ENCODE measurements around the gene GCSAM. TPM values are rescaled to one million over a fixed set of nuclear protein-coding genes. Genes with fewer than 3 reads are reported as not detected.

Gene GCSAM
- polyA plus RNA-seq, 1 of the 3 experiments (the other 2 are of a cell fraction), result not detected

- Histone ChIP-seq H3F3A (replicated peaks; ENCODE audit: insufficient read depth) (peaks cover 4% of the 10 kb centered on the region), H3K27me3 (ENCODE audit: insufficient read depth) (no peaks in the 10 kb centered on the region), H3K79me2 (ENCODE audit: insufficient read depth) (no peaks in the 10 kb centered on the region), H3K27ac (ENCODE audit: low read depth in 2 of 2, low read length in 1 of 2) (peak overlapping the region; percentile 67 to 69; a peak in 3 of 4 replicates), H3K4me2 (peak overlapping the region; percentile 73), H3K9me3 (no peaks in the 10 kb centered on the region), H2AFZ (ENCODE audit: low read depth) (peak overlapping the region; percentile 36), H3K4me3 (ENCODE audit: low read depth in 2 of 2, low read length in 1 of 2) (peak overlapping the region; percentile 5 to 7; a peak in 2 of 4 replicates), H3K9ac (peak overlapping the region; percentile 55; the same call in 1 of the 2 replicates), H4K20me1 (ENCODE audit: insufficient read depth) (no peaks in the 10 kb centered on the region), H3K36me3 (replicated peaks in 1 of 2; ENCODE audit: control insufficient read depth in 1 of 2, insufficient read depth in 2 of 2, low read length in 1 of 2) (no peaks in the 10 kb centered on the region), H3K9me2 (no peaks in the 10 kb centered on the region), H3K4me1 (ENCODE audit: control insufficient read depth in 1 of 2, insufficient read depth in 2 of 2, low read depth in 1 of 2, low read length in 1 of 2) (peaks cover 2 to 9% of the 10 kb centered on the region in 2 experiments; a peak in 3 of 4 replicates)
- DNase-seq, result no peak
- CTCF ChIA-PET, result interaction anchor here (0.6 kb wide), 1 partner anchor 35 kb away, joined by 3 read pairs; no protein-coding TSS in a partner anchor
- POLR2A ChIA-PET, result no interaction called here
- TF ChIP-seq RXRA (IDR thresholded peaks at IDR 0.05; ENCODE audit: borderline replicate concordance, low read depth) (peak; percentile 10; the same call in 1 of the 2 replicates), TCF12 (IDR thresholded peaks at IDR 0.05) (peak; percentile 64), TEAD4 (IDR thresholded peaks at IDR 0.05; ENCODE audit: borderline replicate concordance, insufficient read depth) (0 out of 2 replicates have a peak, but pooled peaks have one; percentile 37), SIN3A (IDR thresholded peaks at IDR 0.05; ENCODE audit: borderline replicate concordance, low read depth, low read length) (peak; percentile 73; the same call in 1 of the 2 replicates), CHD2 (IDR thresholded peaks at IDR 0.05; ENCODE audit: low read length, partially characterized antibody) (no peak), EP300 (IDR thresholded peaks at IDR 0.05; ENCODE audit: borderline replicate concordance in 1 of 2, low read depth in 1 of 2, low read length in 1 of 2) (peak in 1 of 2 experiments; percentile 64; a peak in 2 of 4 replicates), FOSL2 (IDR thresholded peaks at IDR 0.05; ENCODE audit: borderline replicate concordance, low read depth) (peak; percentile 63; the same call in 1 of the 2 replicates), MAX (IDR thresholded peaks at IDR 0.05; ENCODE audit: low read depth) (peak; percentile 90), JUND (IDR thresholded peaks at IDR 0.05) (peak; percentile 79), NFIC (IDR thresholded peaks at IDR 0.05; ENCODE audit: borderline replicate concordance) (peak; percentile 36; the same call in 1 of the 2 replicates), PBX3 (IDR thresholded peaks at IDR 0.05) (peak; percentile 52), RAD21 (IDR thresholded peaks at IDR 0.05; ENCODE audit: low read length) (no peak), ZBTB33 (IDR thresholded peaks at IDR 0.05; ENCODE audit: borderline replicate concordance, low read depth) (no peak)
- 31% methylated on average over 6 of the region's 6 CpGs for WGBS (ENCODE audit: low lambda C conversion rate)
Observed at GRCh38 chr3:112074616-112075497, 58.2 kb downstream of the GCSAM start.

All from SK-N-SH (cell line).